Measurements from ENCODE around the gene CST9. TPM values are rescaled to one million over a fixed set of nuclear protein-coding genes. Genes with fewer than 3 reads are reported as not detected.

CST9 gene
- total and polyA plus RNA-seq, 2 donors (not counting 3 experiments of a cell fraction or from before 2014, with no cell fraction given) = not detected

GRCh38 chr20:23568971-23569330, 36.8 kb downstream of the CST9 start:
- H2AFZ ChIP-seq (ENCODE audit: low read depth, low read length) = no peak overlapping the region
- ChIA-PET POLR2A (no interaction called here), CTCF (no interaction called here)
- no peaks in the 10 kb centered on the region for H3K9me1 ChIP-seq (replicated peaks; ENCODE audit: control insufficient read depth, extremely low read depth, insufficient read depth, low read length)
- H3K36me3 ChIP-seq (ENCODE audit: control insufficient read depth in 2 of 2, extremely low read depth in 1 of 2, insufficient read depth in 2 of 2, low read length in 2 of 2) = no peaks in the 10 kb centered on the region
- no TSS peak for BruUV-seq (replicated peaks)
- DNase-seq (ENCODE audit: low read depth, low spot score) (no peak), FAIRE-seq (no peak)
- intact Hi-C loops (cut with micrococcal nuclease) = no loop called here
- no peaks in the 10 kb centered on the region for H4K20me1 ChIP-seq (replicated peaks; ENCODE audit: control insufficient read depth, extremely low read depth, insufficient read depth, low read length)
- H3K4me3 ChIP-seq (replicated peaks in 1 of 3; ENCODE audit: insufficient read depth in 1 of 3, low read depth in 1 of 3, low read length in 3 of 3) = no peak overlapping the region
- TF ChIP-seq MYC (IDR thresholded peaks at IDR 0.05; ENCODE audit: low read depth, low read length) (no peak), EZH2 (IDR thresholded peaks at IDR 0.05; ENCODE audit: borderline replicate concordance, low read depth, low read length, severe bottlenecking) (no peak), GATA2 (IDR thresholded peaks at IDR 0.05; ENCODE audit: insufficient read depth, insufficient read length, low read depth, low read length) (no peak), POLR2A (IDR thresholded peaks at IDR 0.05; ENCODE audit: low read depth, low read length) (no peak), JUN (IDR thresholded peaks at IDR 0.05; ENCODE audit: borderline replicate concordance, insufficient read depth, insufficient read length, low read depth) (no peak), MAX (IDR thresholded peaks at IDR 0.05; ENCODE audit: insufficient read depth, insufficient read length) (no peak), CTCF (IDR thresholded peaks at IDR 0.05; ENCODE audit: extremely low read depth in 1 of 2, insufficient read depth in 1 of 2, low read depth in 1 of 2, low read length in 2 of 2) (no peak), FOS (IDR thresholded peaks at IDR 0.05; ENCODE audit: borderline replicate concordance, insufficient read depth, low read length) (no peak), POLR2AphosphoS5 (IDR thresholded peaks at IDR 0.05; ENCODE audit: insufficient read depth, low read depth, low read length) (no peak)
- H3K27me3 ChIP-seq (ENCODE audit: control insufficient read depth in 2 of 2, insufficient read depth in 2 of 2, low read length in 2 of 2) = no peaks in the 10 kb centered on the region
- H3K9ac ChIP-seq (replicated peaks; ENCODE audit: extremely low read depth, insufficient read depth, low read length) = no peak overlapping the region
- H3K4me2 ChIP-seq (ENCODE audit: insufficient read depth, low read length) = no peak overlapping the region
- H3K4me1 ChIP-seq (ENCODE audit: control insufficient read depth, extremely low read depth, insufficient read depth, low read length) = no peaks in the 10 kb centered on the region
- H3K27ac ChIP-seq (ENCODE audit: insufficient read depth, low read depth, low read length) = no peak overlapping the region
- dilution Hi-C loops (cut with MboI; ENCODE audit: extremely low pct_ligation_motif_present, low sequenced_read_pairs) = no loop called here
- H3K9me3 ChIP-seq (replicated peaks; ENCODE audit: control insufficient read depth, insufficient read depth, low read length) = no peaks in the 10 kb centered on the region
- H3K79me2 ChIP-seq (ENCODE audit: control insufficient read depth, insufficient read depth, low read length) = no peaks in the 10 kb centered on the region

Data from endothelial cell of umbilical vein (primary cell).